A673 (cell line): Measurements from ENCODE around the gene RNF19B.

Experiments
- EZH2 ChIP-seq: fragments of 200-600 bp; sonication (generic); IDR thresholded peaks from 2 replicates; pipeline ENCODE4 v1.6.1; 2017; ENCODE audit warnings: borderline replicate concordance, low read depth, mild to moderate bottlenecking, mixed read lengths, antibody characterized with exemption, low read length; ENCODE audit not compliant: poor library complexity, severe bottlenecking
- TF ChIP-seq, protein P1 (sequence below): fragments of 300-800, 200-600 bp; sonication (generic); conservative IDR thresholded peaks from 2 replicates; pipeline ENCODE4 v1.5.1; 2017; ENCODE audit warnings: low read depth, mild to moderate bottlenecking, antibody characterized with exemption, low read length, moderate library complexity, mixed read lengths

DNA sequence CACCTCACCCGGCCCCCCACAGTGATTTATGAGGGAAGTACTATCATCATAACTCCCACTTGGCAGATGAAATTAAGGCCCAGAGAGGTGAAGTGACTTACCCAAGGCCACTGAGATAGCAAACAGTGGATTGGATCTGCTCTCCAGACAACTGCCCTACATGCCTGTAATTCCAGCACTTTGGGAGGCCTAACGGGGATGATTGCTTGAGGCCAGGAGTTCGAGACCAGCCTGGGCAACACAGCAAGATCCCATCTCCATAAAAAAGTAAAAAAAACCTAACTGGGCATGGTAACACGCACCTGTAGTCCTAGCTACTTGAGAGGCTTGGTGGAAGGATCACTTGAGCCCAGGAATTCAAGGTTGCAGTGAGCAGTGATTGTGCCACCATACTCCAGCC, 14.2 kb upstream of the RNF19B start:
- TF ChIP-seq, protein P1, sequence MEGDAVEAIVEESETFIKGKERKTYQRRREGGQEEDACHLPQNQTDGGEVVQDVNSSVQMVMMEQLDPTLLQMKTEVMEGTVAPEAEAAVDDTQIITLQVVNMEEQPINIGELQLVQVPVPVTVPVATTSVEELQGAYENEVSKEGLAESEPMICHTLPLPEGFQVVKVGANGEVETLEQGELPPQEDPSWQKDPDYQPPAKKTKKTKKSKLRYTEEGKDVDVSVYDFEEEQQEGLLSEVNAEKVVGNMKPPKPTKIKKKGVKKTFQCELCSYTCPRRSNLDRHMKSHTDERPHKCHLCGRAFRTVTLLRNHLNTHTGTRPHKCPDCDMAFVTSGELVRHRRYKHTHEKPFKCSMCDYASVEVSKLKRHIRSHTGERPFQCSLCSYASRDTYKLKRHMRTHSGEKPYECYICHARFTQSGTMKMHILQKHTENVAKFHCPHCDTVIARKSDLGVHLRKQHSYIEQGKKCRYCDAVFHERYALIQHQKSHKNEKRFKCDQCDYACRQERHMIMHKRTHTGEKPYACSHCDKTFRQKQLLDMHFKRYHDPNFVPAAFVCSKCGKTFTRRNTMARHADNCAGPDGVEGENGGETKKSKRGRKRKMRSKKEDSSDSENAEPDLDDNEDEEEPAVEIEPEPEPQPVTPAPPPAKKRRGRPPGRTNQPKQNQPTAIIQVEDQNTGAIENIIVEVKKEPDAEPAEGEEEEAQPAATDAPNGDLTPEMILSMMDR = no peak
- no peak for TF ChIP-seq EZH2
